HCT116 (cell line): ENCODE data around the gene ABHD16A. TPM values are rescaled to one million over a fixed set of nuclear protein-coding genes. Genes with fewer than 3 reads are reported as not detected.

Experiments used
- ATAC-seq: fragments of 200-7000 bp; cut with Tn5 transposase; 2 replicates; pipeline ENCODE4 v1.9.1; 2020; ENCODE audit warnings: mild to moderate bottlenecking, moderate library complexity
- BruUV-seq: library from RNA; stranded (reverse); fragments of 400-500 nt; replicated peaks from 2 replicates; lab custom pipeline; 2021; lab: Mats Ljungman, UMichigan
- CTCF ChIA-PET: fragments of 300-600 bp; sonication (Branson Sonifier 250); formaldehyde crosslinking; loops from one replicate; lab custom pipeline; 2021; ENCODE audit warnings: antibody characterized with exemption; lab: Charles Lee
- POLR2A ChIA-PET: fragments of 300-600, 350-600 bp; sonication (Branson Sonifier 250); formaldehyde crosslinking; loops from one replicate; lab custom pipeline; 2021; ENCODE audit warnings: antibody characterized with exemption; lab: Charles Lee
- RAD21 ChIA-PET, 2 experiments: fragments of 300-600 bp; sonication (Branson Sonifier 250); formaldehyde crosslinking; loops; one replicate each; lab custom pipeline; 2023; ENCODE audit warnings: low total read pairs in 2 of 2; ENCODE audit not compliant: uncharacterized antibody in 2 of 2, unreplicated experiment in 2 of 2, low non-redundant PET in 1 of 2; lab: Charles Lee
- DNase-seq: peaks from one replicate; pipeline ENCODE4 v3.0.0-alpha.2; 2010; ENCODE audit warnings: low read depth, low spot score
- H2AFZ ChIP-seq: fragments of 200-600 bp; shearing (Covaris generic), sonication (generic); 2 replicates; pipeline ENCODE4 v1.6.1; 2017; ENCODE audit warnings: low read depth, mixed run types, mixed read lengths, antibody characterized with exemption, low read length; ENCODE audit not compliant: poor library complexity, severe bottlenecking
- H3K27ac ChIP-seq: 2 replicates; pipeline ENCODE4 v1.5.1; 2012; ENCODE audit warnings: low read depth, low read length
- H3K27me3 ChIP-seq: fragments of 200-600 bp; sonication (generic); 2 replicates; pipeline ENCODE4 v1.6.1; 2016; ENCODE audit warnings: mixed run types, low read length, mixed read lengths; ENCODE audit not compliant: insufficient read depth
- H3K36me3 ChIP-seq, 2 experiments: fragments of 200-500 bp in 1 of 2; fragments of 200-600 bp in 1 of 2; sonication (Bioruptor generic) in 1 of 2; sonication (generic) in 1 of 2; 2 replicates each; pipeline versions ENCODE4 v1.5.1 to v1.6.1; 2014 to 2016; ENCODE audit warnings: low read length in 2 of 2, inconsistent platforms in 1 of 2, mixed read lengths in 1 of 2, mixed run types in 1 of 2; ENCODE audit not compliant: insufficient read depth in 2 of 2, control insufficient read depth in 1 of 2
- H3K4me1 ChIP-seq, 2 experiments: fragments of 200-600 bp in 1 of 2; sonication (generic) in 1 of 2; 2 replicates each; pipeline versions ENCODE4 v1.5.1 to v1.6.1; 2012 to 2017; ENCODE audit warnings: low read length in 2 of 2, inconsistent platforms in 1 of 2, mild to moderate bottlenecking in 1 of 2, mixed read lengths in 1 of 2, mixed run types in 1 of 2, moderate library complexity in 1 of 2; ENCODE audit not compliant: insufficient read depth in 2 of 2, control insufficient read depth in 1 of 2
- H3K4me2 ChIP-seq: fragments of 200-600 bp; sonication (generic); 2 replicates; pipeline ENCODE4 v1.6.1; 2017; ENCODE audit warnings: mixed run types, low read length, mixed read lengths
- H3K4me3 ChIP-seq, 2 experiments: fragments of 200-600 bp in 1 of 2; sonication (generic) in 1 of 2; replicated peaks in 1 of 2; 2 replicates each; pipeline ENCODE4 v1.5.1; 2011 to 2016; ENCODE audit warnings: low read length in 2 of 2, control low read depth in 1 of 2, low read depth in 1 of 2, mild to moderate bottlenecking in 1 of 2, mixed read lengths in 1 of 2, mixed run types in 1 of 2
- H3K79me2 ChIP-seq: fragments of 200-600 bp; sonication (generic); 2 replicates; pipeline ENCODE4 v1.6.1; 2017; ENCODE audit warnings: mild to moderate bottlenecking, mixed run types, low read length, moderate library complexity, mixed read lengths; ENCODE audit not compliant: insufficient read depth
- H3K9ac ChIP-seq: fragments of 200-600 bp; sonication (generic); 2 replicates; pipeline ENCODE4 v1.6.1; 2016; ENCODE audit warnings: low read length, mixed read lengths
- H3K9me2 ChIP-seq: fragments of 200-600 bp; sonication (generic), shearing (Covaris generic); 2 replicates; pipeline ENCODE4 v1.6.1; 2017; ENCODE audit warnings: mixed run types, mild to moderate bottlenecking, moderate library complexity; ENCODE audit not compliant: insufficient read depth
- H3K9me3 ChIP-seq, 2 experiments: fragments of 200-500 bp in 1 of 2; fragments of 200-600 bp in 1 of 2; sonication (Bioruptor generic) in 1 of 2; sonication (generic) in 1 of 2; 2 replicates each; pipeline ENCODE4 v1.6.1; 2014 to 2017; ENCODE audit warnings: low read length in 2 of 2, mixed read lengths in 2 of 2, inconsistent platforms in 1 of 2, low read depth in 1 of 2, mild to moderate bottlenecking in 1 of 2, mixed run types in 1 of 2, moderate library complexity in 1 of 2; ENCODE audit not compliant: control insufficient read depth in 1 of 2, insufficient read depth in 1 of 2
- H4K20me1 ChIP-seq: fragments of 200-600 bp; sonication (generic), shearing (Covaris generic); 2 replicates; pipeline ENCODE4 v1.6.1; 2017; ENCODE audit warnings: mixed run types, mild to moderate bottlenecking, moderate library complexity; ENCODE audit not compliant: insufficient read depth
- CEBPB ChIP-seq: IDR thresholded peaks from 2 replicates; pipeline ENCODE4 v1.6.1; 2012; ENCODE audit warnings: low read depth
- EGR1 ChIP-seq: IDR thresholded peaks from 2 replicates; pipeline ENCODE4 v1.6.1; 2012; ENCODE audit warnings: low read depth
- ELF1 ChIP-seq: IDR thresholded peaks from 2 replicates; pipeline ENCODE4 v1.6.1; 2012; ENCODE audit warnings: low read depth, borderline replicate concordance
- EZH2 ChIP-seq: fragments of 200-600 bp; sonication (generic); IDR thresholded peaks from 2 replicates; pipeline ENCODE4 v1.6.1; 2017; ENCODE audit warnings: antibody characterized with exemption, mixed run types
- EZH2phosphoT487 ChIP-seq: fragments of 200-600 bp; IDR thresholded peaks from 2 replicates; pipeline ENCODE4 v1.6.1; 2018; ENCODE audit warnings: antibody characterized with exemption, borderline replicate concordance
- FOSL1 ChIP-seq: IDR thresholded peaks from 2 replicates; pipeline ENCODE4 v1.6.1; 2012; ENCODE audit warnings: low read depth
- POLR2AphosphoS5 ChIP-seq: IDR thresholded peaks from 2 replicates; pipeline ENCODE4 v1.6.1; 2011; ENCODE audit warnings: mild to moderate bottlenecking, low read depth, low read length, moderate library complexity
- SIN3A ChIP-seq: IDR thresholded peaks from 2 replicates; pipeline ENCODE4 v1.6.1; 2012; ENCODE audit warnings: low read depth
- SP1 ChIP-seq: IDR thresholded peaks from 2 replicates; pipeline ENCODE4 v1.6.1; 2012; ENCODE audit warnings: low read depth
- SRF ChIP-seq: IDR thresholded peaks from 2 replicates; pipeline ENCODE4 v1.6.1; 2012; ENCODE audit warnings: low read depth
- YY1 ChIP-seq: IDR thresholded peaks from 2 replicates; pipeline ENCODE4 v1.6.1; 2011; ENCODE audit warnings: low read length, low read depth, moderate library complexity, mild to moderate bottlenecking; ENCODE audit not compliant: insufficient replicate concordance; ENCODE audit errors: extremely low read depth
- ZFX ChIP-seq: fragments of 450-650 bp; IDR thresholded peaks from 2 replicates; pipeline ENCODE4 v1.6.1; 2017
- intact Hi-C: fragments of 100-400 bp; cut with micrococcal nuclease; formaldehyde crosslinking; loops from 2 replicates; pipeline ENCODE4 v1.10.0; 2022
- total RNA-seq: library from RNA; stranded (reverse); gene quantifications from one replicate; pipeline ENCODE4 v1.2.1, GENCODE V29; 2021; ENCODE audit not compliant: unreplicated experiment
- TF ChIP-seq, protein P1 (sequence below), 3 experiments: fragments of 200-600 bp in 1 of 3; sonication (generic) in 1 of 3; IDR thresholded peaks in 2 of 3; conservative IDR thresholded peaks in 1 of 3; 2 replicates each; pipeline ENCODE4 v1.5.1; 2012 to 2017; ENCODE audit warnings: low read depth in 2 of 3, low read length in 2 of 3, antibody characterized with exemption in 1 of 3, borderline replicate concordance in 1 of 3, control low read depth in 1 of 3, mild to moderate bottlenecking in 1 of 3, mixed read lengths in 1 of 3, mixed run types in 1 of 3, moderate library complexity in 1 of 3; ENCODE audit not compliant: insufficient read depth in 1 of 3

The ABHD16A gene
- total RNA-seq, 1 experiment from 2014 or later, result 32.4 TPM

GRCh38 chr6:31750411-31751022, 47.4 kb upstream of the ABHD16A start (continued):
- TF ChIP-seq, protein P1, sequence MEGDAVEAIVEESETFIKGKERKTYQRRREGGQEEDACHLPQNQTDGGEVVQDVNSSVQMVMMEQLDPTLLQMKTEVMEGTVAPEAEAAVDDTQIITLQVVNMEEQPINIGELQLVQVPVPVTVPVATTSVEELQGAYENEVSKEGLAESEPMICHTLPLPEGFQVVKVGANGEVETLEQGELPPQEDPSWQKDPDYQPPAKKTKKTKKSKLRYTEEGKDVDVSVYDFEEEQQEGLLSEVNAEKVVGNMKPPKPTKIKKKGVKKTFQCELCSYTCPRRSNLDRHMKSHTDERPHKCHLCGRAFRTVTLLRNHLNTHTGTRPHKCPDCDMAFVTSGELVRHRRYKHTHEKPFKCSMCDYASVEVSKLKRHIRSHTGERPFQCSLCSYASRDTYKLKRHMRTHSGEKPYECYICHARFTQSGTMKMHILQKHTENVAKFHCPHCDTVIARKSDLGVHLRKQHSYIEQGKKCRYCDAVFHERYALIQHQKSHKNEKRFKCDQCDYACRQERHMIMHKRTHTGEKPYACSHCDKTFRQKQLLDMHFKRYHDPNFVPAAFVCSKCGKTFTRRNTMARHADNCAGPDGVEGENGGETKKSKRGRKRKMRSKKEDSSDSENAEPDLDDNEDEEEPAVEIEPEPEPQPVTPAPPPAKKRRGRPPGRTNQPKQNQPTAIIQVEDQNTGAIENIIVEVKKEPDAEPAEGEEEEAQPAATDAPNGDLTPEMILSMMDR (IDR thresholded peaks at IDR 0.05 in 2 of 3, conservative IDR thresholded peaks at IDR 0.05 in 1 of 3; ENCODE audit: borderline replicate concordance in 1 of 3, insufficient read depth in 1 of 3, low read depth in 2 of 3, low read length in 2 of 3), result no peak
- TF ChIP-seq SRF, result no peak
- no peak for TF ChIP-seq CEBPB
- no peak for TF ChIP-seq SP1
- TF ChIP-seq SIN3A, result no peak
- no peak for TF ChIP-seq ZFX

GRCh38 chr6:31749301-31750036, 46.3 kb upstream of the ABHD16A start:
- POLR2A ChIA-PET, result no interaction called here
- no peak overlapping the region for H3K4me3 ChIP-seq
- RAD21 ChIA-PET, result no interaction called here
- no peaks in the 10 kb centered on the region for H3K9me3 ChIP-seq
- peaks cover 3 to 6% of the 10 kb centered on the region in 2 experiments; a peak in 2 of 4 replicates for H3K4me1 ChIP-seq
- no peaks in the 10 kb centered on the region for H3K9me2 ChIP-seq
- no peak overlapping the region for H3K9ac ChIP-seq
- TF ChIP-seq FOSL1 (no peak), EZH2phosphoT487 (no peak), POLR2AphosphoS5 (no peak), EZH2 (no peak), YY1 (no peak), ELF1 (no peak), CEBPB (no peak), EGR1 (no peak)
- ATAC-seq (no peak), DNase-seq (no peak)
- H3K27me3 ChIP-seq, result no peaks in the 10 kb centered on the region
- H3K27ac ChIP-seq, result no peak overlapping the region
- intact Hi-C loops, result no loop called here
- H2AFZ ChIP-seq, result no peak overlapping the region
- no peaks in the 10 kb centered on the region for H3K79me2 ChIP-seq
- BruUV-seq, result no TSS peak
- no peaks in the 10 kb centered on the region for H4K20me1 ChIP-seq
- H3K36me3 ChIP-seq, result peaks cover 2 to 22% of the 10 kb centered on the region in 2 experiments; a peak in 3 of 4 replicates
- CTCF ChIA-PET, result no interaction called here
- no peak overlapping the region for H3K4me2 ChIP-seq
